Heart right ventricle (tissue), 16 donors: ENCODE measurements around the gene AK2. TPM values are rescaled to one million over a fixed set of nuclear protein-coding genes. Genes with fewer than 3 reads are reported as not detected.
A peak's percentile ranks its signal among the peaks of the same experiment; 100 is the strongest.
"Not testable (repeated sequence)": the region's sequence is repeated elsewhere in the genome, so short reads cannot be mapped to it uniquely, and the experiment has no call there.

Experiments
- ATAC-seq, 8 donors: fragments of 200-7000 bp; cut with Tn5 transposase; one replicate each; pipeline ENCODE4 v1.9.1; 2020; ENCODE audit warnings: mild to moderate bottlenecking in 8 of 8, moderate library complexity in 8 of 8, moderate number of reproducible peaks in 1 of 8
- DNase-seq, 2 donors: peaks; one replicate each; pipeline ENCODE4 v3.0.0-alpha.2; 2020
- H3K27ac ChIP-seq, 10 donors: fragments of 200-600 bp; sonication (generic) in 2 of 10; one replicate each; pipeline versions ENCODE4 v1.5.0 to v1.8.0; 2020 to 2022; ENCODE audit warnings: mild to moderate bottlenecking in 3 of 10
- H3K27me3 ChIP-seq, 7 donors: fragments of 200-600 bp; one replicate each; pipeline ENCODE4 v1.8.0; 2021 to 2022; ENCODE audit warnings: mild to moderate bottlenecking in 2 of 7
- H3K36me3 ChIP-seq, 9 donors: fragments of 200-600 bp; sonication (generic) in 1 of 9; one replicate each; pipeline versions ENCODE4 v1.5.0 to v1.8.0; 2020 to 2022; ENCODE audit warnings: mild to moderate bottlenecking in 2 of 9
- H3K4me1 ChIP-seq, 9 donors: fragments of 200-600 bp; sonication (generic) in 1 of 9; one replicate each; pipeline versions ENCODE4 v1.5.0 to v1.8.0; 2020 to 2022; ENCODE audit warnings: mild to moderate bottlenecking in 4 of 9
- H3K4me3 ChIP-seq, 10 donors: fragments of 200-600 bp; sonication (generic) in 2 of 10; one replicate each; pipeline versions ENCODE4 v1.5.0 to v1.8.0; 2020 to 2022; ENCODE audit warnings: mild to moderate bottlenecking in 7 of 10, moderate library complexity in 2 of 10
- H3K9me3 ChIP-seq, 11 donors: fragments of 200-600 bp in 10 of 11; sonication (generic) in 2 of 11; one replicate each; pipeline versions ENCODE4 v1.5.0 to v1.8.0; 2013 to 2022; ENCODE audit warnings: mild to moderate bottlenecking in 2 of 11, control low read depth in 1 of 11, moderate library complexity in 1 of 11
- CTCF ChIP-seq, 9 donors: fragments of 200-600 bp; sonication (generic) in 2 of 9; IDR thresholded peaks; one replicate each; pipeline versions ENCODE4 v1.5.0 to v1.8.0; 2021 to 2022; ENCODE audit warnings: antibody characterized with exemption in 9 of 9, mild to moderate bottlenecking in 5 of 9, moderate library complexity in 1 of 9
- WGBS, 2 donors: extraction: QIAGEN DNeasy Blood & Tissue Kit; methylation state at CpG; one replicate each; pipeline ENCODE4 v1.1.7; 2013; ENCODE audit warnings: inconsistent platforms in 1 of 2; 5-methylcytosine and 5-hydroxymethylcytosine counted together
- intact Hi-C, 10 donors: fragments of 100-400 bp; cut with DNase I; formaldehyde crosslinking; loops; one replicate each; pipeline versions ENCODE4 v1.11.1 to v1.14.2; 2022
- polyA plus RNA-seq, 2 donors: library from polyadenylated mRNA; stranded (reverse); fragments of 200-250 nt; gene quantifications; one replicate each; pipeline ENCODE4 v1.2.3, GENCODE V29; 2013
- total RNA-seq, 10 donors: library from RNA; stranded (reverse); fragmentation: NEBNext Ultra II Directional in 3 of 10; extraction: Animal tissue kit (Norgen Biotek cat#: 25700) in 3 of 10; gene quantifications; one replicate each; pipeline versions ENCODE4 v1.2.1 to v1.2.4, GENCODE V29; 2021 to 2023
- donor health status: Arrhythmogenic right ventricular cardiomyopathy.
- donor health status: ischemic (EF 13 %, LVEDD 7.1; RV severe dilation, severe dysfunction).
- donor health status: healthy with polysubstance abuse.
- donor health status: DM: no; HTN: yes; CAD: no.
- donor health status: DM: no; HTN: no; CAD: no.
- donor health status: ischemic (EF 25% LVEDD 6.9; RV normal size, moderate dysfunction).
- donor health status: ischemic (EF 25% LVEDD 5.7; RV mildly dilated, moderate dysfunction).
- donor health status: healthy.
- donor health status: DM: yes; HTN: yes; CAD: no.
- donor health status: Ischemic cardiomyopathy.
- donor health status: ischemic (EF 35%, LVEDD 5.7; RV mildly dilated, moderate dysfunction).
- donor health status: nonischemic (EF 11% LVEDD 7.7; RV severe dilation, severe dysfunction).
- donor health status: DM: yes; HTN: yes; CAD: no.
- donor health status: PGD.
- donor health status: ischemic (EF 29% LVEDD 5.4; RV normal size, mild dysfunction).
- donor health status: nonischemic (EF 23%, LVEDD 6.1; RV moderate dilation, normal function).

The AK2 gene
- total and polyA plus RNA-seq, 12 donors, result 93.3 to 305 (median 118) TPM

- no peaks in the 10 kb centered on the region for H3K9me3 ChIP-seq
- intact Hi-C loops, result no loop called here
- H3K4me1 ChIP-seq, result peaks cover 0 to 69% (median 47%) of the 10 kb centered on the region in 9 donors
- no peak for TF ChIP-seq CTCF (IDR thresholded peaks at IDR 0.05)
- ATAC-seq, result peak in 5 of 8 donors; percentile 14 to 44 (median 39)
- H3K4me3 ChIP-seq, result no peak overlapping the region
- H3K27ac ChIP-seq, result peak overlapping the region in 8 of 10 donors; percentile 2 to 45 (median 28)
- 50 to 64% methylated on average over 5 of the region's 5 CpGs for WGBS, 2 donors
- peaks cover 0 to 85% (median 2%) of the 10 kb centered on the region in 9 donors for H3K36me3 ChIP-seq
- DNase-seq, result no peak
- H3K27me3 ChIP-seq, result no peaks in the 10 kb centered on the region
These were observed 6.8 kb downstream of the AK2 start for GRCh38 chr1:33029921-33030320.

GRCh38 chr1:33029209-33029608 lies 7.5 kb downstream of the AK2 start:
- TF ChIP-seq CTCF (IDR thresholded peaks at IDR 0.05), result no peak
- ATAC-seq, result no peak
- Histone ChIP-seq H3K27me3 (no peaks in the 10 kb centered on the region), H3K36me3 (peaks cover 0 to 84% (median 4%) of the 10 kb centered on the region in 9 donors), H3K4me1 (peaks cover 0 to 68% (median 44%) of the 10 kb centered on the region in 9 donors), H3K4me3 (no peak overlapping the region), H3K27ac (peak overlapping the region in 1 of 10 donors; percentile 27), H3K9me3 (no peaks in the 10 kb centered on the region)
- DNase-seq, result no peak
- 94 to 95% methylated on average over 4 of the region's 4 CpGs for WGBS, 2 donors
- intact Hi-C loops, result no loop called here

- Histone ChIP-seq H3K4me3 (no peak overlapping the region), H3K4me1 (peaks cover 0 to 39% (median 22%) of the 10 kb centered on the region in 9 donors)
These were observed 10.9 kb downstream of the AK2 start for GRCh38 chr1:33025761-33026160.

GRCh38 chr1:33025180-33025569 lies 11.5 kb downstream of the AK2 start:
- 67 to 69% methylated on average over 1 of the region's 1 CpG for WGBS, 2 donors
- H3K27me3 ChIP-seq, result no peaks in the 10 kb centered on the region
- H3K4me1 ChIP-seq, result peaks cover 0 to 33% (median 17%) of the 10 kb centered on the region in 9 donors
- peak overlapping the region in 1 of 10 donors; percentile 22 for H3K27ac ChIP-seq
- TF ChIP-seq CTCF (IDR thresholded peaks at IDR 0.05), result no peak
- ATAC-seq, result no peak
- intact Hi-C loops, result no loop called here
- no peaks in the 10 kb centered on the region for H3K9me3 ChIP-seq
- H3K36me3 ChIP-seq, result peaks cover 0 to 84% (median 31%) of the 10 kb centered on the region in 9 donors
- H3K4me3 ChIP-seq, result no peak overlapping the region
- no peak for DNase-seq

More at GRCh38 chr1:33025761-33026160, 10.9 kb downstream of the AK2 start:
- 95 to 98% methylated on average over 4 of the region's 4 CpGs for WGBS, 2 donors
- TF ChIP-seq CTCF (IDR thresholded peaks at IDR 0.05), result no peak
- no peak for DNase-seq
- H3K27me3 ChIP-seq, result no peaks in the 10 kb centered on the region
- intact Hi-C loops, result no loop called here
- no peaks in the 10 kb centered on the region for H3K9me3 ChIP-seq
- no peak for ATAC-seq
- peaks cover 0 to 84% (median 25%) of the 10 kb centered on the region in 9 donors for H3K36me3 ChIP-seq
- H3K27ac ChIP-seq, result no peak overlapping the region

GRCh38 chr1:33024430-33025179 lies 12.1 kb downstream of the AK2 start:
- Histone ChIP-seq H3K4me1 (peaks cover 0 to 30% (median 11%) of the 10 kb centered on the region in 9 donors), H3K36me3 (peaks cover 0 to 86% (median 31%) of the 10 kb centered on the region in 9 donors)
- H3K27me3 ChIP-seq, intact Hi-C loops, DNase-seq, H3K4me3 ChIP-seq, ATAC-seq, H3K9me3 ChIP-seq, H3K27ac ChIP-seq: not testable (repeated sequence)
- 91 to 95% methylated on average over 6 of the region's 6 CpGs for WGBS, 2 donors
